Pons (tissue), 1 donor: Measurements from ENCODE around the gene CFAP65.
A peak's percentile ranks its signal among the peaks of the same experiment; 100 is the strongest.

ENCODE experiments used
- DNase-seq: peaks from one replicate; pipeline ENCODE4 v3.0.0-alpha.2; 2016; ENCODE audit warnings: low spot score

Gene CFAP65

DNA sequence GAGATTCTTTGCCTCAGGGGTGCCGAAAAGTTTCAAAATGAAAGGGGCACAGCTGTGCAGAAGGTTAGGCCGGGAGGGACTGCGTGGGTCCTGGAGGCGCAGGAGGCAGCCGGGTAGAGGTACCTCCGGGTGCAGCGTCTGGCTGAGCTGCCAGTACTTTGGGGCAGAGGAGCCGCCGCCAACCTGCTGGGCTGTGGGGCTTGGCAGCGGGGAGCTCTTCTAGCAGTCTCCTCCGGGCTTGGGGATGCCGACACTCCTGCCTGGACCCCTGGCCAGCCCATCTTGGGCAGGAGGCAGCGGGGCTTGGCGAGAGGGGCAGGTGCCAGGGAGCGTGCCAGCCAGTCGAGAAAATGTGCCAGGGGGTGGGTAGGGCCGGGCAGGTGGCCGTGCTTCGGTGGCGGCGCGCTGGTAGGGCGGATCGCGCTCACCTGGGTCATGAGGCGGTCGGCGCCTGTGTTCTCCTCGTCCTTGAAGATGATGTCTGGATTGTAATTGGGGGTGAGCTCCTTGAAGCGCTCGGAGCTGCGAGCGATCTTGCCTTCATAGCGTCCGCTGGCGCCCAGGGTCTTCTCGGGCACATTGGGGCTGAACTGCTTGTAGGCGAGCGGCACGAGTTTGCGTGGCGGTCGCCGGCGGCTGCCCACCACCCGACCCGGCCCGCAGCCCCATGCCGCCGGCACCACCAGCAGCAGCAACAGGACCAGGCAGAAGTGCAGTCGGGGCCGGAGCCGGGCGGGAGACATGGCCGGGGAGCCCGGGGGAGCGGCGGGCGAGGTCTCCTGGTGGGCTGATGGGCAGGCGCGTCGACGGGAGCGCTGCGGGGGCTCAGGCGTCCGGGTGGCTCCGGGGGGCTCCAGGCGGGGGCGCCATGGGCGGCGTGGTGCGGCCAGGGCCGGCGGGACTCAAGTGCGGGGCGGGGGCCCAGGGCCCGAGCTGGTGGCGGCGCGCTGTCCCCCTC, 18.7 kb upstream of the CFAP65 start:
- no peak for DNase-seq

GRCh38 chr2:219059375-219059724, 18.0 kb upstream of the CFAP65 start:
- DNase-seq, result no peak

DNA sequence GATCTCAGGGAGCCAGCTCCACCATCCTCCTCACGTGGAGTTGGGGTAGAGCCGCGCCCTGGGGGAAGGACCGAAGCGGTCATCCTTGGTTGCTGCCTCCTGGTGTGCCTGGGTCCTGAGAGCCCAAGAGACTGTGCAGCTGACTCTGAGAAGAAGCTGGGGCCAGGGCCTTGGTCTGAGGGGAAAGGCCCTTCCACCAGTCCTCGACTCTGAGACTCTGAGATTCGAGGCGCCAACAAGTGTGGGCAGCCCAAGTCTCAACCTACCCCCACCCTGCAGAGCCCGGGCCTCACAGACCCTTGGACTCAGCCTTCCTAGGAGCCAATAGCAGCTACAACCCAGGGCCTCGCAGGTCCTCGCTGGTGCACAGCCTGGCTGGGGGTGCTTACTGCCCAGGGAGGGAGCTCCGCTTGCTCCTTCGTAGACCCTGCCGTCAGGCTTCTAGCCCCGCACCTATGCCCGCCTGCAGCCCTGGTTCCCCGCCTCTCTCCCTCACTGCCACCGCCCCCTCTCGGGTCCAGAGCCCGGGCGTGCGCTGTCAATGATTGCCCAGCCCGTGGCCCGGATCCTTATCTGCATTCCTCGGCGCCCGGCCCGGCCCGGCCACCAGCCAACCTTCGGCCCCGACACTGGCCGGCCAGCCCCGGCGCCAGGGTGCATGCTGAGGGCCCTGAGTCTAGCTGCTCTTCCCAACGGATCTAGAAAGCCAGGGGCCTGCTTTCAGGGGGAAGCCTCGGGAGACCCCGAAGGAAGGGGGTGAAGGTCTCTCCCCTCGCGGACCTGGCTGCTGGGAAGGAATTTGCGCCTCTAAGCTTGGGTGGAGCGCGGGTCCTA, 17.4 kb upstream of the CFAP65 start:
- no peak for DNase-seq

GRCh38 chr2:219057709-219058540, 16.6 kb upstream of the CFAP65 start:
- peak; percentile 31 for DNase-seq

GRCh38 chr2:219056896-219057708, 15.8 kb upstream of the CFAP65 start:
- no peak for DNase-seq

DNA sequence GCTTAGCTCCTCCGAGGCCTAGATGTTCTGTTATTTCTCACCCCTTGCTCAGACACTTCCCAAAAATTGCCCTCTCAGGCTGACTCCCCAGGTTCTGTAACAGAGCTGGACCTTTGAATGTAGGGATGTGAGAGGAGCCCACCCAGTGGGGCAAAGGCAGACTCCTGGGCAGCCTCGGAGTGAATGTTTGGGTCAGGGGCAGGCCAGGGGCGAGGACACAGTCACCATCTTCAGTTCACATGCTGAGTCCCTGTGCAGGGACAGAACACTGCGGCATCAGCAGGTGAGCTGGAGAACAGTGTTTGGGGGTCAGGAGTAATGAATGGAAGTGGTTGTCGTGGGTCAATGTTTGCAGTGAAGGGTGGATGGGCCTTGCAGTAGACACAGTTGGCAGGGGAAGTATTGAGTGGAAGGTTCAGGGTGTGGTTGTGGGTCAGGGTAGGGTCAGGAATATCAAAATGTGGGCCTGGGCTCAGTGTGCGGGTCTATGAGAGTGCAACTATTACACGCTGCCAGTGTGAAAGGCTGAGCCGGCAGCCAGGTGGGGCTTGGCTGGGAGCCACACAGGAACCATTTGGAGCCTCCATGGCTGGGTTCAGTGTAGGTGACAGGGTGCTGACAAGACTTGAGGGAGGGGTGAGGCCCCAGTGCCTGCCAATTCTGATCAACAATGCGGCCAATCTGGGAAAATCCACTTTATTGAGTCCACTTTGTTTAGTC, 15.0 kb upstream of the CFAP65 start:
- no peak for DNase-seq

DNA sequence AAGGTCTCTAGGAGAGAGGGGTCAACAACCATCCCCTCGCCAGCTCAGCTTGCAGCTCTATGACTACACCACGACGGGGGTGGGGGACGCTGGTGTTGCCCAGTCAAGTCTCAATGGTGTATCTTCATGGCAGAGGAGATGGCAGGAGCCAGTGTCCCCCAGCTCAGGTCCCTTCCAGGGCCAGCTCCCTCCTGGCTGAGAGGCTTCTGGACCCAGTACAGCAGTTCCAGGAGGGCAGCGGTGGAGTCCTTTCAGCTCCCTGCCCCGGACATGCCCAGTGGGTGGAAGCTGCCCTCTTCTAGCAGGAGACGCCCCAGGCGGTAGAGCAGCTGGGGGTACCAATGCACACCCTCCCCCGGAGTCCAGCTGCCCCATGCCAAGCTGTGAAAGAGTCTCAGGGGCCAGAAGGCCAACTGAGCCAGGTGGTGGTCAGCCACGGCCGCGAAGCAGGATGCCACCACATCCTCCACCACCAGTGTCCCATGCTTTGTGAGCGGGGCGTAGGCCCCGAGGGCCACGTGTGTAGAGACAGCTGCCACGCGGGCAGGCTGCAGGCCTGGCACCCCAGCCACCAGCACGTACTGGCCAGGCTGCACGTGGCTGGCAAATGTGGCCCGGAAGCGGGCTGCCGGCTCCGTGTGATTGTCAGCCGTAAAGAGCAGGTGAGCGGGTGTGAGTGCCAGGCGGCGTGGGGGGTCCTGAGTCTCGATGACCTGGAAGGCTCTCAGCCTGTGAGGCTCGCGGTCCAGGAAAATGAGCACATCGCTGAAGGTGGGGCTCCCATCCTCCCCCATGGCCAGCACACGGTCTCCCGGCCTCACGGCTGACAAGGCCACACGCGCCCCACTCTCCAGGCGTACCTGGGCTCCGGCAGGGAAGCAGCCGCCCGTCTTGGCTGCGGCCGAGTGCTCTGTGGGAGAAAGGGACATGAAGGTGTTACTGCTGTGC, 13.9 kb upstream of the CFAP65 start:
- no peak for DNase-seq

DNA sequence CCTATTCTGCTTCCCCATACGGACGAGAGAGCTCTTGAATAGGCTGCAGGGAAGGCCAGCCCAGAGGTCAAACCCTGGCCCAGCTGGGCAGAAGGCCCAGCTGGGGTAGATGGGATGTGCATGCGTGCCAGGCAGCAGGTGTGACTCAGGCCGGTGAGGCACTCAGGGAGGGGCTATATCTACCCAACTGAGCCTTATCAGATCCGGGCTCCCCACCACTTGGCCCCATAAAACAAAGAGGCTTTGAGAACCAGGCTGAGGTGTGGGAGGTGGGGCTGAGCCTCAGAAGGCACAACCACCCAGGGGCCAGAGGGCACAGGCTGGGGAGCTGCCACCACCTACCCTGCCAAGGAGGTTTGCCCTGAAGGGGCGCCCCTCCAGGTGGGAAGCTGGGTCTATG, 8.0 kb upstream of the CFAP65 start:
- DNase-seq, result no peak

GRCh38 chr2:219045937-219046550, 4.7 kb upstream of the CFAP65 start:
- DNase-seq, result no peak

DNA sequence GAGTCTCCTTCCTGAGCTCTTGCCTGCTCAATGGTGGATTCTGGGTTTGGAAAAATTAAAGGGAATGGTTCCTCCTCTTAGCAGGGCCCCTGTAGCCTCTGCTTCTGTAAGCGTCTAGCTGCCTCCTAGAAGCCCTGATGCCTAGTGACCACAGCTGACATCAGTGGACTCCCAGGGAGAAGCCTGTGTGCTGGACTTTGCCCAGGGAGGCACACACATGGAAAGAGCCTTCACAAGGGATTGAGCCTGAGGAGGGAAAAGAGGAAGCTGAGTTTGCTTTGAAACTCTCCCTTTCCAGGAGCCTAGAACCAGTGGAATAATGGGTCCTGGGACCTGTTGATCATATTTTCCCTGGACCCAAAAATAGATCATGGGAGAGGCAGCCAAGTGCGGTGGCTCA, 1.4 kb upstream of the CFAP65 start:
- no peak for DNase-seq

DNA sequence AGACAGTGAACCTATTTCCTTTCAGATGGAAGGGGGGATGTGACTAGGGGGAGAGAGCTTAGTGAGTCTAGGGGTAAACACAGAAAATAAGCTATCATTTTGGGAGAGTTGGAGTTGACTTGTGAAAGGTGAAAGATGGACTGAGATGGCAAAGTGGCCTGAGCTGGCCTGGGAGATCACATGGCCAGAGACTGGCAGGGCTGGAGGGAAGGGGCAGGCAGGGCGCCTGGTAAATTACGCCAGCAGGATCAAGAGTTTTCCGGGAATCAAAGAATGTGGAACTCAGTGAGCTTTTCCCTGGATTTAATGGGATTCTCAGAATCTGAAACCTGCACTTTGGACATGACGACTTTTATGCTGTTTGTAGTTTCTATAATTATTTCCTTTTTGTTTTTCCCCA, 841 bp upstream of the CFAP65 start:
- no peak for DNase-seq

- DNase-seq, result no peak
These were observed 2.7 kb downstream of the CFAP65 start for GRCh38 chr2:219038600-219038999.

GRCh38 chr2:219037783-219038499, 3.4 kb downstream of the CFAP65 start:
- DNase-seq, result no peak

DNA sequence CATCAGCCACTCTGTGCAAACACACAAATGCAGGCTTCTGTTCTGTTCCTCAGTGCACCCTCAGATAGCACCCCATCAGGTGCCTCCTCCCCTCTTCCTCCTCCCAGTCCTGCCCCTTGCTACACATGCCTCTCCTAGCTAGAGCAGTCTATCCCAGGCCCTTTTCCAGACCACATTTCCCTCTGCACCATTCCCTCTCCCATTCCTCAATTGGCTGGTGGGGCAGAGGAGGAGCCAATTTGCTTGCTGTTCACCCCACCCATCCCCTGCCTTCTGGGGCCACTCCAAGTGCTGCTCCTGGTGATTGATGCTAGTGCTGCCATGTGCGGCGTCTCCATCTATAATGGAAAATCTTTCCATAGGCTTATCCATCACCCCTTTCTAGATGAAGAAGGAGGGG, 5.4 kb downstream of the CFAP65 start:
- no peak for DNase-seq

GRCh38 chr2:219034823-219035222, 6.5 kb downstream of the CFAP65 start:
- DNase-seq, result no peak

GRCh38 chr2:219032051-219032745, 9.1 kb downstream of the CFAP65 start:
- no peak for DNase-seq

DNA sequence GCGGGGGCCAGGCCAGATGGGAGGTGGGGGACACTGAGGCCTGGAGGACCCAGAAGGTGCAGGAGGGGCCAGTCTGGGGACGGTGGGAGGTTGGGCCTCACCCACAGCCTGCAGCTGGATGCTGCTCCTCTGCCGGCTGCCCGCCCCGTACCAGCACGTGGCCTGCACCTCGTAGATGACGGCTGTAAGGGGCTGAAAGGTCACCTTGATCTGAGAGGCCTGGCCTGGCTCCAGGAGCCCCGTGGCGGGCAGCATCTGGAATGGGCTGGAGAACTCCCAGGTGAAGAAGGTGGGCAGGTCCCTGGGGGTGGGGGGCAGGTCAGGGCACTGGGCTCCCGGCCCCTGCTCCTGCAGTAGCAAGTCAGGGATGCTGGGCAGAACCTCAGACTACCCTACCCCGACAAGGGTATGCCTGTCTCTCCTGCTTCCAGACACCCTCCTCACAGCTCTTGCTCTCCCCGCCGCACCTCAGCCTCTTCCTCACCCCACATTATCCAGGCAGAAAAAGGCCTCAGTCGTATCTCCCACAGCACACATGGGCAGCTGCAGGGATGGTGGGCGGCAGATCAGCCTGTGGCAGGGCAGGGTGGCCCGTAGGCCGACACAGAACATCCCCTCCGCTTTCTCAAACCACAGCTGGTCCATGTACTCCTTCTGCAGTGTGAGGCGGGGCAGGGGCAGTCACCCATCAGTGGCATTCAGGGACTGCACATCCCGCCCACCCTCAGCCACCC, 10.1 kb downstream of the CFAP65 start:
- DNase-seq, result no peak
